OCI-M1 (cell line): ENCODE results near the gene GBX2.

Experiments
- DNase-seq: peaks from one replicate; lab custom pipeline; 2025; lab: John Stamatoyannopoulos, UW

The GBX2 gene

DNA sequence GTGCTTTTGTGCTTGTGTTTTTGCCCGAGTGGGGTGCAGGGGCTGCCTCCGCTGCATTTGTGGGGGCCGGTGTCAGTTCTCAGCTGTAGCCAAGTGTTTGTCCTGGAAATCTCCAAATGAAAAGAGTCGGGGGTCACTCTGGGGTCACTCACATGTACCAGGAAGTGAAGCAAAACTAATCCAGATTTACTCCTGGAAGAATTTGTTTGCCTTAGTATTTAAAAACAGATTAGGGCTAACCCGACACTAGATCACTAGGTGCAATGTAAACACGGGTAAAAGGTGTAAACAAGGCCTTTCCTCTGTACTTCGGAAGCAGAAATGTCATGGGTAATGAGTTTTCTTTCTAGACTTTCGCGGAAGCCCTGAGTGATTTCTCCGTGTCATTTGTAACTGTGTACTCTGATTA is 50.3 kb downstream of the GBX2 start:
- no peak for DNase-seq

DNA sequence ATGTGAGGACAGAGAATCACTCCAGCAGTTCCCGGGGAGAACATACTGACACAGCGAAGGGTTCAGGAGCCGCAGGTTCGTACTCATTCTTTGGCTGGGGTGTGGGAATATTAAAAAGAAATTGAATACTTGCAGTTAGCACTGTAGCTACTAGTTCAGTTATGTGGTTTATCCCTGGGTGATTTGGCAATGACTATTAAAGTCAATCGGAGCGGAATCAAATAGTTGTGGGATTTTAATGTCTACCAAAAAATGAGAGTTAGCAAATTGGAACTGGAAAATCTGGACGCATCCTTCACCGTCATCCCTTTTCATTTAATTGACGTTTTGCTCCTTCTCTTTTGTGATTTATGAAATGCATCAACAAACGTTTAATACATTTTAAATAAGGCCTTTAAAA is 50.8 kb downstream of the GBX2 start:
- DNase-seq, result no peak
